NT2/D1 (cell line): Measurements from ENCODE around the gene POM121L2.

Experiments
- SUZ12 ChIP-seq: IDR thresholded peaks from 2 replicates; pipeline ENCODE4 v1.6.1; 2011; ENCODE audit not compliant: insufficient read length, insufficient read depth; ENCODE audit errors: extremely low read depth
- YY1 ChIP-seq: IDR thresholded peaks from 2 replicates; pipeline ENCODE4 v1.6.1; 2011; ENCODE audit not compliant: insufficient read length, insufficient read depth
- ZNF274 ChIP-seq: IDR thresholded peaks from 2 replicates; pipeline ENCODE4 v1.6.1; 2011; ENCODE audit warnings: mild to moderate bottlenecking, low read depth, low read length

DNA sequence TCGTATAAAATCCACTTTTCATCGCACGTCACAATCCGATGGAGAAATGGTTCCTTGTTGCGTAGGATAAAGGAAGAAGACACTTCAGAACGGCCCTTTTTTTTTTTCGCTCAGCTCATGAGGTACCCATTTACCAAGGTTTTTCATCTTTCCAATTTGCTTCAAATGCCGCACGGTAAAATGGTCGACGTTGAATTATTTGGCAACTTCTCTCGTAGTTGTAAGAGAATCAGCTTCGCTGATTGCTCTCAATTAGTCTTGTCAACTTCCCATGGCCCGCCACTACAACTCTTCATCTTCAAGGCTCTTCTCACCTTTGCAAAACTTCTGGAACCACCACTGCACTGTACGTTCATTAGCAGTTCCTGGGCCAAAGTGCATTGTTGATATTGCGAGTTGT lies 28.8 kb downstream of the POM121L2 start:
- TF ChIP-seq YY1 = no peak
- TF ChIP-seq ZNF274 = no peak
- no peak for TF ChIP-seq SUZ12
